ENCODE results near the gene MTMR3.

DNA sequence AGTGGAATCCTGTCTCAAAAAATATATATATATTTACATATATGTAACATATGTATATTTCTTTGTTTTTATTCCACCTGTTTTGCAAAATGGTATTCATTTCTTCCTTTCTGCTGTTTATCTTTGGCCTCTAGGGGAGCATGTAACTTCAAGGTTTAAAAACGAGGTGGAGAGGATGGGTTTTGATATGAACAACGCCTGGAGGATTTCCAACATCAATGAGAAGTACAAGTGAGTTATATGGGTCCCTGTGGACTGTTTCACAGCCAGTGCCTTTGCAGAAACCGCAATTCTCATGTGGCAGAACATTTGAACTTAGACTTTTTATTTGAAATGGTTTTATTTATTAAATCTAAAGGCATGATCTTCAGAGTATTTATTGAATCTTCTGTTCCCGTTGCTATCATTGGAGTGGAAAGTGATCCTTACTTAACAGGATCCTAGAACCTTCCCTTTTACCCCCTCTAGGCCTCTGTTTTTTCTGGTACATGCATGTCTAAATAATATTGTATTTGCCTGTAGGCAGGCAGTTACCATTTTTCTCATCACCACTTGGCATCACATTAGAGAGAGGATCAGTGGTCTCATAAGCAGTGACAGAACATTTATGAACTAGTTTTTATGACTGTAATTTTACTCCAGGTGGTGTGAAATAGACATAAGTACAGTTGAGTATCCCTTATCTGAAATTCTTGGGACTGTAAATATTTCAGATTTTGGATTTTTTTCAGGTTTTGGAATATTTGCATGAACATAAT is 115.8 kb downstream of the MTMR3 start:
- TF ChIP-seq, protein P1, sequence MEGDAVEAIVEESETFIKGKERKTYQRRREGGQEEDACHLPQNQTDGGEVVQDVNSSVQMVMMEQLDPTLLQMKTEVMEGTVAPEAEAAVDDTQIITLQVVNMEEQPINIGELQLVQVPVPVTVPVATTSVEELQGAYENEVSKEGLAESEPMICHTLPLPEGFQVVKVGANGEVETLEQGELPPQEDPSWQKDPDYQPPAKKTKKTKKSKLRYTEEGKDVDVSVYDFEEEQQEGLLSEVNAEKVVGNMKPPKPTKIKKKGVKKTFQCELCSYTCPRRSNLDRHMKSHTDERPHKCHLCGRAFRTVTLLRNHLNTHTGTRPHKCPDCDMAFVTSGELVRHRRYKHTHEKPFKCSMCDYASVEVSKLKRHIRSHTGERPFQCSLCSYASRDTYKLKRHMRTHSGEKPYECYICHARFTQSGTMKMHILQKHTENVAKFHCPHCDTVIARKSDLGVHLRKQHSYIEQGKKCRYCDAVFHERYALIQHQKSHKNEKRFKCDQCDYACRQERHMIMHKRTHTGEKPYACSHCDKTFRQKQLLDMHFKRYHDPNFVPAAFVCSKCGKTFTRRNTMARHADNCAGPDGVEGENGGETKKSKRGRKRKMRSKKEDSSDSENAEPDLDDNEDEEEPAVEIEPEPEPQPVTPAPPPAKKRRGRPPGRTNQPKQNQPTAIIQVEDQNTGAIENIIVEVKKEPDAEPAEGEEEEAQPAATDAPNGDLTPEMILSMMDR (IDR thresholded peaks at IDR 0.05) = no peak
- no peak for TF ChIP-seq EZH2 (IDR thresholded peaks at IDR 0.05; ENCODE audit: borderline replicate concordance, insufficient read depth, low read depth, low read length, poor library complexity, severe bottlenecking)
